HG02884 (cell line): Measurements from ENCODE around the gene HIF3A.
"Not testable (repeated sequence)": the region's sequence is repeated elsewhere in the genome, so short reads cannot be mapped to it uniquely, and the experiment has no call there.

Experiments
- ATAC-seq: cut with Tn5 transposase; IDR thresholded peaks from one replicate; pipeline ENCODE4 v1.9.1; 2021; ENCODE audit warnings: mild to moderate bottlenecking, moderate library complexity; ENCODE audit not compliant: unreplicated experiment

The HIF3A gene

GRCh38 chr19:46296722-46297461 lies at the start of gene HIF3A:
Gene HIF3A (plus strand): TSS chr19:46297042. CDS start chr19:46297077, 35 bp downstream.
- ATAC-seq, result no peak

GRCh38 chr19:46250076-46250735 lies 46.6 kb upstream of the HIF3A start:
- no peak for ATAC-seq

GRCh38 chr19:46251416-46251815 lies 45.4 kb upstream of the HIF3A start:
- no peak for ATAC-seq

GRCh38 chr19:46254776-46255175 lies 42.1 kb upstream of the HIF3A start:
- no peak for ATAC-seq

- no peak for ATAC-seq
These were observed 40.0 kb upstream of the HIF3A start for GRCh38 chr19:46256855-46257254.

GRCh38 chr19:46261501-46261900 lies 35.3 kb upstream of the HIF3A start:
- not testable (repeated sequence) for ATAC-seq

- ATAC-seq, result not testable (repeated sequence)
These were observed 34.1 kb upstream of the HIF3A start for GRCh38 chr19:46262684-46263296.

GRCh38 chr19:46264801-46265200 lies 32.0 kb upstream of the HIF3A start:
- ATAC-seq, result not testable (repeated sequence)

- no peak for ATAC-seq
These were observed 31.5 kb upstream of the HIF3A start for GRCh38 chr19:46265217-46265828.

GRCh38 chr19:46269101-46269500 lies 27.7 kb upstream of the HIF3A start:
- ATAC-seq, result no peak

GRCh38 chr19:46270521-46271256 lies 26.2 kb upstream of the HIF3A start:
- ATAC-seq, result no peak

- ATAC-seq, result no peak
These were observed 25.2 kb upstream of the HIF3A start for GRCh38 chr19:46271481-46272197.

- not testable (repeated sequence) for ATAC-seq
These were observed 22.9 kb upstream of the HIF3A start for GRCh38 chr19:46273931-46274330.

GRCh38 chr19:46279177-46279576 lies 17.7 kb upstream of the HIF3A start:
- ATAC-seq, result no peak

- no peak for ATAC-seq
These were observed 13.1 kb upstream of the HIF3A start for GRCh38 chr19:46283771-46284170.

GRCh38 chr19:46284635-46285034 lies 12.2 kb upstream of the HIF3A start:
- ATAC-seq, result no peak

GRCh38 chr19:46287585-46287984 lies 9.3 kb upstream of the HIF3A start:
- ATAC-seq, result no peak

GRCh38 chr19:46288896-46289588 lies 7.8 kb upstream of the HIF3A start:
- no peak for ATAC-seq

GRCh38 chr19:46289724-46290619 lies 6.9 kb upstream of the HIF3A start:
- ATAC-seq, result no peak
